SK-N-SH (cell line): ENCODE measurements around the gene OR2AJ1. TPM values are rescaled to one million over a fixed set of nuclear protein-coding genes. Genes with fewer than 3 reads are reported as not detected.

ENCODE experiments used
- CTCF ChIA-PET: fragments of 300-600, 350-600 bp; formaldehyde crosslinking; extraction: SDS; loops from one replicate; lab custom pipeline; 2021; lab: Yijun Ruan, JAX
- POLR2A ChIA-PET: fragments of 350-600 bp; sonication (Branson Sonifier 250); formaldehyde crosslinking; extraction: SDS; loops from one replicate; lab custom pipeline; 2020; ENCODE audit warnings: antibody characterized with exemption, inconsistent platforms; lab: Yijun Ruan, JAX
- DNase-seq: peaks from one replicate; pipeline ENCODE4 v3.0.0; 2012
- H2AFZ ChIP-seq: fragments of 200-600 bp; sonication (generic); 2 replicates; pipeline ENCODE4 v1.8.1; 2016; ENCODE audit warnings: antibody characterized with exemption, mild to moderate bottlenecking, low read depth
- H3F3A ChIP-seq: fragments of 200-600 bp; sonication (generic); replicated peaks from 2 replicates; pipeline ENCODE3; 2016; ENCODE audit warnings: antibody characterized with exemption, mild to moderate bottlenecking; ENCODE audit not compliant: insufficient read depth
- H3K27ac ChIP-seq, 2 experiments: fragments of 200-500 bp in 1 of 2; fragments of 200-600 bp in 1 of 2; sonication (Bioruptor generic) in 1 of 2; sonication (generic), shearing (Covaris generic) in 1 of 2; 2 replicates each; pipeline versions ENCODE4 v1.5.1 to v1.6.1; 2014 to 2016; ENCODE audit warnings: low read depth in 2 of 2, inconsistent platforms in 1 of 2, low read length in 1 of 2, mild to moderate bottlenecking in 1 of 2, mixed read lengths in 1 of 2
- H3K27me3 ChIP-seq: fragments of 200-600 bp; sonication (generic), shearing (Covaris generic); 2 replicates; pipeline ENCODE4 v1.6.1; 2016; ENCODE audit warnings: mixed run types; ENCODE audit not compliant: insufficient read depth
- H3K36me3 ChIP-seq, 2 experiments: fragments of 200-500 bp in 1 of 2; fragments of 200-600 bp in 1 of 2; sonication (Bioruptor generic) in 1 of 2; sonication (generic) in 1 of 2; replicated peaks in 1 of 2; 2 replicates each; pipeline versions ENCODE3 to v1.5.1; 2014 to 2016; ENCODE audit warnings: low read length in 1 of 2, mild to moderate bottlenecking in 1 of 2; ENCODE audit not compliant: insufficient read depth in 2 of 2, control insufficient read depth in 1 of 2
- H3K4me1 ChIP-seq, 2 experiments: fragments of 200-500 bp in 1 of 2; fragments of 200-600 bp in 1 of 2; sonication (Bioruptor generic) in 1 of 2; sonication (generic), shearing (Covaris generic) in 1 of 2; 2 replicates each; pipeline versions ENCODE4 v1.5.1 to v1.6.1; 2014 to 2016; ENCODE audit warnings: low read depth in 1 of 2, low read length in 1 of 2, mixed run types in 1 of 2; ENCODE audit not compliant: insufficient read depth in 2 of 2, control insufficient read depth in 1 of 2
- H3K4me2 ChIP-seq: fragments of 200-600 bp; sonication (generic), shearing (Covaris generic); 2 replicates; pipeline ENCODE4 v1.6.1; 2017; ENCODE audit warnings: mixed run types
- H3K4me3 ChIP-seq, 2 experiments: fragments of 200-500 bp in 1 of 2; fragments of 200-600 bp in 1 of 2; sonication (Bioruptor generic) in 1 of 2; sonication (generic), shearing (Covaris generic) in 1 of 2; 2 replicates each; pipeline versions ENCODE4 v1.5.1 to v1.8.1; 2014 to 2016; ENCODE audit warnings: low read depth in 2 of 2, inconsistent platforms in 1 of 2, low read length in 1 of 2, mild to moderate bottlenecking in 1 of 2, mixed read lengths in 1 of 2, moderate library complexity in 1 of 2
- H3K79me2 ChIP-seq: fragments of 200-600 bp; sonication (generic); 2 replicates; pipeline ENCODE4 v1.8.1; 2017; ENCODE audit warnings: mild to moderate bottlenecking; ENCODE audit not compliant: insufficient read depth
- H3K9ac ChIP-seq: fragments of 200-600 bp; sonication (generic); 2 replicates; pipeline ENCODE4 v1.6.1; 2017; ENCODE audit warnings: mixed run types
- H3K9me2 ChIP-seq: fragments of 200-600 bp; sonication (generic); 2 replicates; pipeline ENCODE4 v1.6.1; 2017; ENCODE audit warnings: mixed run types
- H3K9me3 ChIP-seq: fragments of 200-600 bp; sonication (generic); 2 replicates; pipeline ENCODE4 v1.6.1; 2017; ENCODE audit warnings: mixed run types, mild to moderate bottlenecking, moderate library complexity
- H4K20me1 ChIP-seq: fragments of 200-600 bp; sonication (generic); 2 replicates; pipeline ENCODE4 v1.6.1; 2017; ENCODE audit warnings: mild to moderate bottlenecking, mixed run types; ENCODE audit not compliant: insufficient read depth
- CHD2 ChIP-seq: fragments of 150-350 bp; IDR thresholded peaks from 2 replicates; pipeline ENCODE4 v1.6.1; 2018; ENCODE audit warnings: low read length; ENCODE audit not compliant: partially characterized antibody
- EP300 ChIP-seq, 2 experiments: IDR thresholded peaks; 2 replicates each; pipeline versions ENCODE4 v1.4.0 to v1.6.1; 2012; ENCODE audit warnings: borderline replicate concordance in 1 of 2, low read depth in 1 of 2, low read length in 1 of 2
- EZH2phosphoT487 ChIP-seq: fragments of 200-600 bp; sonication (generic); IDR thresholded peaks from 2 replicates; pipeline ENCODE4 v1.6.1; 2017; ENCODE audit warnings: low read depth, mixed run types, mild to moderate bottlenecking, antibody characterized with exemption, moderate library complexity, borderline replicate concordance
- FOXJ3 ChIP-seq: sonication (generic); formaldehyde crosslinking; IDR thresholded peaks from 2 replicates; pipeline ENCODE4 v1.5.1; 2020; ENCODE audit warnings: mild to moderate bottlenecking, missing genetic modification reagents
- MEF2A ChIP-seq: IDR thresholded peaks from 2 replicates; pipeline ENCODE4 v1.4.0; 2012; ENCODE audit warnings: low read depth, borderline replicate concordance
- MXI1 ChIP-seq: IDR thresholded peaks from 2 replicates; pipeline ENCODE4 v1.6.1; 2012; ENCODE audit warnings: mild to moderate bottlenecking, low read depth, low read length, improper control_type of control experiment
- POLR2AphosphoS5 ChIP-seq: IDR thresholded peaks from 2 replicates; pipeline ENCODE4 v1.6.1; 2012; ENCODE audit warnings: low read depth, low read length
- RAD21 ChIP-seq: IDR thresholded peaks from 2 replicates; pipeline ENCODE4 v1.6.1; 2012; ENCODE audit warnings: mild to moderate bottlenecking, low read length
- TEAD4 ChIP-seq: IDR thresholded peaks from 2 replicates; pipeline ENCODE4 v1.4.0; 2012; ENCODE audit warnings: mild to moderate bottlenecking, borderline replicate concordance; ENCODE audit not compliant: insufficient read depth
- USF2 ChIP-seq: fragments of 150-350 bp; IDR thresholded peaks from 2 replicates; pipeline ENCODE4 v1.6.1; 2017; ENCODE audit warnings: antibody characterized with exemption, low read length, low read depth, borderline replicate concordance
- WGBS: methylation state at CpG from one replicate; pipeline ENCODE4 v1.1.6; 2017; ENCODE audit warnings: low lambda C conversion rate; 5-methylcytosine and 5-hydroxymethylcytosine counted together
- polyA plus RNA-seq, 3 experiments: library from polyadenylated mRNA; depleted of rRNA; stranded (reverse); fragments of >200 nt; gene quantifications; 2 replicates each; pipeline ENCODE4 v1.2.3, GENCODE V29; 2012
- TF ChIP-seq, protein P1 (sequence below): IDR thresholded peaks from 2 replicates; pipeline ENCODE4 v1.6.1; 2012; ENCODE audit warnings: mild to moderate bottlenecking, low read depth, low read length, moderate library complexity

Gene OR2AJ1
- polyA plus RNA-seq, 1 of the 3 experiments (the other 2 are of a cell fraction) = not detected

DNA sequence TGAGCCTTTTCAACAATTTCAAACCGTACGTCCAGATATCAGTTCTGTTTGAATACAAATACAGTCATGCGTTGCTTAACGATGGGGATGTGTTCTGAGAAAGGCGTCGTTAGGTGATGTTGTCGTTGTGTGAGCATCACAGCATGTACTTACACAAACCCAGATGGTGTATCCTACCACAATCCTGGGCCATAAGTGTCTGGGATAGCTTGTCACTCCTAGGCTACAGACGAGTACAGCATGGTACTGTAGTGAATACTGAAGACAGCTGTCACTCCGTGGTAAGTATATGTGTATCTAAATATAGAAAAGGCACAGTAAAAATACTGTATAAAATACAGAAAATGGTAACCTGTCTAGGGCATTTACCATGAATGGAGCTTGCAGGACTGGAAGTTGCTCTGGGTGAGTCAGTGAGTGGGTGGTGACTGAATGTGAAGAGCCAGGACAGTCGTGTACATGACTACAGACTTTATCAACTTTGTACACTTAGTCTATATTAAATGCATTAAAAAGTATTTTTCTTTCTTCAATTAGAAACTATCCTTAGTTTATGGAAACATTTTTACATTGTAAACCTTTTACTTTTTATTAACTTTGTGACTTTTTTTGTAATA, 39.8 kb upstream of the OR2AJ1 start:
- Histone ChIP-seq H2AFZ (no peak overlapping the region), H3K4me1 (no peaks in the 10 kb centered on the region), H3F3A (no peaks in the 10 kb centered on the region), H3K4me2 (no peak overlapping the region), H3K27ac (no peak overlapping the region), H3K9me3 (no peaks in the 10 kb centered on the region), H3K9ac (no peak overlapping the region), H3K9me2 (no peaks in the 10 kb centered on the region), H3K36me3 (no peaks in the 10 kb centered on the region), H3K4me3 (no peak overlapping the region), H3K27me3 (peaks cover 3% of the 10 kb centered on the region; the same call in 1 of the 2 replicates), H3K79me2 (no peaks in the 10 kb centered on the region), H4K20me1 (no peaks in the 10 kb centered on the region)
- WGBS = 31% methylated on average over 10 of the region's 10 CpGs
- CTCF ChIA-PET = no interaction called here
- no peak for TF ChIP-seq USF2
- no peak for DNase-seq
- POLR2A ChIA-PET = no interaction called here

GRCh38 chr1:247895163-247895637, 29.5 kb upstream of the OR2AJ1 start, which contains the start of gene OR2W3:
OR2W3 (plus strand) TSS chr1:247895587; CDS start chr1:247895587, 0 bp downstream.
- Histone ChIP-seq H3F3A (no peaks in the 10 kb centered on the region), H3K27me3 (no peaks in the 10 kb centered on the region; the same call in 1 of the 2 replicates), H3K9me3 (no peaks in the 10 kb centered on the region), H3K79me2 (no peaks in the 10 kb centered on the region), H2AFZ (no peak within 1 kb of the TSS), H3K27ac (no peak within 1 kb of the TSS), H3K9me2 (no peaks in the 10 kb centered on the region), H3K4me1 (no peaks in the 10 kb centered on the region), H3K4me2 (no peak within 1 kb of the TSS), H3K36me3 (no peaks in the 10 kb centered on the region), H3K9ac (no peak within 1 kb of the TSS), H3K4me3 (no peak within 1 kb of the TSS), H4K20me1 (no peaks in the 10 kb centered on the region)
- ChIA-PET POLR2A (no interaction called here), CTCF (no interaction called here)
- 0% methylated on average over 2 of the region's 2 CpGs for WGBS
- no peak for DNase-seq
- TF ChIP-seq EZH2phosphoT487 (no peak), MEF2A (no peak), EP300 (IDR thresholded peaks at IDR 0.05; ENCODE audit: borderline replicate concordance in 1 of 2, low read depth in 1 of 2, low read length in 1 of 2) (no peak), CHD2 (no peak), MXI1 (no peak), TEAD4 (no peak), RAD21 (no peak), POLR2AphosphoS5 (no peak), FOXJ3 (no peak)
- TF ChIP-seq, protein P1, sequence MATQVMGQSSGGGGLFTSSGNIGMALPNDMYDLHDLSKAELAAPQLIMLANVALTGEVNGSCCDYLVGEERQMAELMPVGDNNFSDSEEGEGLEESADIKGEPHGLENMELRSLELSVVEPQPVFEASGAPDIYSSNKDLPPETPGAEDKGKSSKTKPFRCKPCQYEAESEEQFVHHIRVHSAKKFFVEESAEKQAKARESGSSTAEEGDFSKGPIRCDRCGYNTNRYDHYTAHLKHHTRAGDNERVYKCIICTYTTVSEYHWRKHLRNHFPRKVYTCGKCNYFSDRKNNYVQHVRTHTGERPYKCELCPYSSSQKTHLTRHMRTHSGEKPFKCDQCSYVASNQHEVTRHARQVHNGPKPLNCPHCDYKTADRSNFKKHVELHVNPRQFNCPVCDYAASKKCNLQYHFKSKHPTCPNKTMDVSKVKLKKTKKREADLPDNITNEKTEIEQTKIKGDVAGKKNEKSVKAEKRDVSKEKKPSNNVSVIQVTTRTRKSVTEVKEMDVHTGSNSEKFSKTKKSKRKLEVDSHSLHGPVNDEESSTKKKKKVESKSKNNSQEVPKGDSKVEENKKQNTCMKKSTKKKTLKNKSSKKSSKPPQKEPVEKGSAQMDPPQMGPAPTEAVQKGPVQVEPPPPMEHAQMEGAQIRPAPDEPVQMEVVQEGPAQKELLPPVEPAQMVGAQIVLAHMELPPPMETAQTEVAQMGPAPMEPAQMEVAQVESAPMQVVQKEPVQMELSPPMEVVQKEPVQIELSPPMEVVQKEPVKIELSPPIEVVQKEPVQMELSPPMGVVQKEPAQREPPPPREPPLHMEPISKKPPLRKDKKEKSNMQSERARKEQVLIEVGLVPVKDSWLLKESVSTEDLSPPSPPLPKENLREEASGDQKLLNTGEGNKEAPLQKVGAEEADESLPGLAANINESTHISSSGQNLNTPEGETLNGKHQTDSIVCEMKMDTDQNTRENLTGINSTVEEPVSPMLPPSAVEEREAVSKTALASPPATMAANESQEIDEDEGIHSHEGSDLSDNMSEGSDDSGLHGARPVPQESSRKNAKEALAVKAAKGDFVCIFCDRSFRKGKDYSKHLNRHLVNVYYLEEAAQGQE = no peak
